GM12878 (cell line): Measurements from ENCODE around the gene INPP5D. TPM values are rescaled to one million over a fixed set of nuclear protein-coding genes. Genes with fewer than 3 reads are reported as not detected.

Experiments used
- BCL11A ChIP-seq: IDR thresholded peaks from 2 replicates; pipeline ENCODE4 v1.6.1; 2011; ENCODE audit warnings: low read depth, low read length
- CBX3 ChIP-seq: fragments of 200-600 bp; sonication (generic); IDR thresholded peaks from 2 replicates; pipeline ENCODE4 v1.6.1; 2016; ENCODE audit warnings: low read depth, borderline replicate concordance
- CBX5 ChIP-seq: sonication (generic); IDR thresholded peaks from 2 replicates; pipeline ENCODE4 v1.6.1; 2016; ENCODE audit warnings: low read depth, moderate library complexity, mild to moderate bottlenecking, inconsistent platforms
- CEBPZ ChIP-seq: fragments of 150-350 bp; IDR thresholded peaks from 2 replicates; pipeline ENCODE4 v1.6.1; 2016; ENCODE audit warnings: low read depth, low read length
- ESRRA ChIP-seq: IDR thresholded peaks from 2 replicates; pipeline ENCODE4 v1.6.1; 2012; ENCODE audit warnings: mild to moderate bottlenecking, low read length, improper control_type of control experiment
- FOXK2 ChIP-seq: fragments of 450-650 bp; IDR thresholded peaks from 2 replicates; pipeline ENCODE4 v1.6.1; 2017; ENCODE audit warnings: mild to moderate bottlenecking, moderate library complexity
- IKZF2 ChIP-seq, 2 experiments: fragments of 450-650 bp; IDR thresholded peaks; 2 replicates each; pipeline ENCODE4 v1.6.1; 2017; ENCODE audit warnings: mild to moderate bottlenecking in 2 of 2, moderate library complexity in 2 of 2
- KLF5 ChIP-seq: fragments of 450-650 bp; IDR thresholded peaks from 2 replicates; pipeline ENCODE4 v1.6.1; 2014; ENCODE audit warnings: mild to moderate bottlenecking; ENCODE audit not compliant: partially characterized antibody
- MXI1 ChIP-seq: fragments of 150-350 bp; IDR thresholded peaks from 2 replicates; pipeline ENCODE4 v1.6.1; 2011; ENCODE audit warnings: low read depth, mild to moderate bottlenecking, inconsistent platforms, low read length, improper control_type of control experiment
- MYC ChIP-seq: IDR thresholded peaks from 2 replicates; pipeline ENCODE4 v1.6.1; 2011; ENCODE audit warnings: mild to moderate bottlenecking, low read length, moderate library complexity, inconsistent platforms; ENCODE audit not compliant: insufficient read depth, insufficient replicate concordance, insufficient read length, severe bottlenecking
- NFYA ChIP-seq: IDR thresholded peaks from 2 replicates; pipeline ENCODE4 v1.6.1; 2011; ENCODE audit warnings: low read depth, mild to moderate bottlenecking, low read length, improper control_type of control experiment, borderline replicate concordance
- PAX8 ChIP-seq: fragments of 450-650 bp; IDR thresholded peaks from 2 replicates; pipeline ENCODE4 v1.6.1; 2017; ENCODE audit warnings: mild to moderate bottlenecking, moderate library complexity
- SIX5 ChIP-seq: IDR thresholded peaks from 2 replicates; pipeline ENCODE4 v1.6.1; 2011; ENCODE audit warnings: mild to moderate bottlenecking, low read depth, low read length, moderate library complexity; ENCODE audit not compliant: severe bottlenecking
- SMAD1 ChIP-seq: fragments of 450-650 bp; IDR thresholded peaks from 2 replicates; pipeline ENCODE4 v1.6.1; 2018; ENCODE audit warnings: mild to moderate bottlenecking, low read depth; ENCODE audit not compliant: partially characterized antibody
- SPI1 ChIP-seq: IDR thresholded peaks from 2 replicates; pipeline ENCODE4 v1.6.1; 2011; ENCODE audit warnings: low read depth, mild to moderate bottlenecking, low read length, moderate library complexity, borderline replicate concordance; ENCODE audit not compliant: insufficient read depth
- SRF ChIP-seq, 2 experiments: IDR thresholded peaks; 2 replicates each; pipeline ENCODE4 v1.6.1; 2011; ENCODE audit warnings: low read depth in 2 of 2, low read length in 2 of 2, mild to moderate bottlenecking in 1 of 2, moderate library complexity in 1 of 2
- SUZ12 ChIP-seq: fragments of 200-600 bp; sonication (generic); IDR thresholded peaks from one replicate; pipeline ENCODE4 v1.6.1; 2018; ENCODE audit warnings: antibody characterized with exemption, mild to moderate bottlenecking; ENCODE audit not compliant: unreplicated experiment
- ZBTB11 ChIP-seq: fragments of 450-650 bp; formaldehyde crosslinking; IDR thresholded peaks from 2 replicates; pipeline ENCODE4 v1.5.0; 2022; ENCODE audit warnings: mild to moderate bottlenecking, missing genetic modification characterization
- ZNF207 ChIP-seq: fragments of 450-650 bp; IDR thresholded peaks from 2 replicates; pipeline ENCODE4 v1.6.1; 2014; ENCODE audit warnings: antibody characterized with exemption, mild to moderate bottlenecking, borderline replicate concordance
- ZNF217 ChIP-seq: fragments of 450-650 bp; IDR thresholded peaks from 2 replicates; pipeline ENCODE4 v1.6.1; 2017; ENCODE audit warnings: antibody characterized with exemption, mild to moderate bottlenecking
- ZNF24 ChIP-seq: fragments of 450-650 bp; IDR thresholded peaks from 2 replicates; pipeline ENCODE4 v1.6.1; 2017; ENCODE audit warnings: antibody characterized with exemption, mild to moderate bottlenecking
- ZNF274 ChIP-seq: IDR thresholded peaks from one replicate; pipeline ENCODE4 v1.8.0; 2011; ENCODE audit not compliant: insufficient read length, insufficient read depth
- ZSCAN29 ChIP-seq: fragments of 450-650 bp; IDR thresholded peaks from 2 replicates; pipeline ENCODE4 v1.6.1; 2017; ENCODE audit warnings: mild to moderate bottlenecking, moderate library complexity
- polyA plus RNA-seq, 11 experiments: library from polyadenylated mRNA; depleted of rRNA in 4 of 11; unstranded in 6 of 11; stranded (reverse) in 5 of 11; fragments of >200 nt; fragmentation: Nextera tagmentation in 4 of 11; fragmentation: Illumina TruSeq in 1 of 11; extraction: Ambion mirVana in 4 of 11; extraction: Trizol in 1 of 11; gene quantifications; 1 replicate in 1 of 11; 2 replicates in 10 of 11; pipeline versions ENCODE4 v1.2.1 to v1.2.3, GENCODE V29; 2011 to 2016; ENCODE audit warnings: inconsistent platforms in 2 of 11, missing spikeins in 2 of 11, low read depth in 1 of 11
- total RNA-seq, 4 experiments: library from RNA; depleted of rRNA in 3 of 4; stranded (reverse); fragments of >200 nt in 3 of 4; fragmentation: Illumina TruSeq in 1 of 4; extraction: Trizol in 1 of 4; gene quantifications; 2 replicates each; pipeline versions ENCODE4 v1.2.1 to v1.2.3, GENCODE V29; 2013 to 2021
- TF ChIP-seq, protein P1 (sequence below): IDR thresholded peaks from 2 replicates; pipeline ENCODE4 v1.6.1; 2011; ENCODE audit warnings: low read depth, mild to moderate bottlenecking, low read length, moderate library complexity, borderline replicate concordance; ENCODE audit errors: extremely low read depth

Gene INPP5D
- total and polyA plus RNA-seq, 10 of the 15 experiments (the other 5 are each of a cell fraction or from before 2014, with no cell fraction given), result 11.8 to 139 (median 88.8) TPM

- TF ChIP-seq ZNF24, result no peak
- TF ChIP-seq SMAD1, result no peak
- TF ChIP-seq CBX5, result peak; percentile 91; the same call in 1 of the 2 replicates
- no peak; the same call in 1 of the 2 replicates for TF ChIP-seq CEBPZ
- TF ChIP-seq, protein P1, sequence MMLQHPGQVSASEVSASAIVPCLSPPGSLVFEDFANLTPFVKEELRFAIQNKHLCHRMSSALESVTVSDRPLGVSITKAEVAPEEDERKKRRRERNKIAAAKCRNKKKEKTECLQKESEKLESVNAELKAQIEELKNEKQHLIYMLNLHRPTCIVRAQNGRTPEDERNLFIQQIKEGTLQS, result peak; percentile 79; the same call in 1 of the 2 replicates
- TF ChIP-seq CBX3, result no peak
- TF ChIP-seq SIX5, result peak; percentile 40
- no peak for TF ChIP-seq SPI1
- TF ChIP-seq NFYA, result no peak
- peak; percentile 92; the same call in 1 of the 2 replicates for TF ChIP-seq ZNF207
- TF ChIP-seq ZNF217, result peak; percentile 98; the same call in 1 of the 2 replicates
- TF ChIP-seq ESRRA, result no peak
- no peak for TF ChIP-seq SUZ12
- peak; percentile 87 for TF ChIP-seq FOXK2
- TF ChIP-seq IKZF2 (IDR thresholded peaks at IDR 0.05), result peak; percentile 55; a peak in 2 of 4 replicates
- TF ChIP-seq ZBTB11 (CRISPR knock-in tag), result no peak
- TF ChIP-seq BCL11A, result no peak
- TF ChIP-seq MYC, result no peak
- peak; percentile 87 for TF ChIP-seq MXI1
- peak; percentile 90 for TF ChIP-seq KLF5
- peak in 1 of 2 experiments; percentile 75; a peak in 1 of 4 replicates for TF ChIP-seq SRF (IDR thresholded peaks at IDR 0.05; ENCODE audit: low read depth in 2 of 2, low read length in 2 of 2)
- TF ChIP-seq ZSCAN29, result no peak
- no peak for TF ChIP-seq ZNF274
- no peak for TF ChIP-seq PAX8
These were observed 191.4 kb downstream of the INPP5D start, which contains the start of gene ATG16L1 (continued) for GRCh38 chr2:233251306-233252116.
